MM.1S (cell line): ENCODE measurements around the gene ELFN1.

ENCODE experiments used
- DNase-seq: peaks from one replicate; pipeline ENCODE4 v3.0.0-alpha.2; 2015
- H2AFZ ChIP-seq: fragments of 300-600 bp; sonication (generic); 2 replicates; pipeline ENCODE4 v1.6.0; 2016; ENCODE audit warnings: antibody characterized with exemption, low read length
- H3F3A ChIP-seq: fragments of 300-600 bp; sonication (generic); 2 replicates; pipeline ENCODE4 v1.6.1; 2016; ENCODE audit warnings: mild to moderate bottlenecking, antibody characterized with exemption, low read length, moderate library complexity, mixed read lengths; ENCODE audit not compliant: insufficient read depth
- H3K27ac ChIP-seq: fragments of 300-600 bp; sonication (generic); 2 replicates; pipeline ENCODE4 v1.5.1; 2016; ENCODE audit warnings: mild to moderate bottlenecking, low read length
- H3K27me3 ChIP-seq: fragments of 300-600 bp; sonication (generic); replicated peaks from 2 replicates; pipeline ENCODE4 v1.6.0; 2016; ENCODE audit warnings: low read length; ENCODE audit not compliant: insufficient read depth
- H3K36me3 ChIP-seq: fragments of 300-600 bp; sonication (generic); replicated peaks from 2 replicates; pipeline ENCODE4 v1.6.1; 2016; ENCODE audit warnings: mild to moderate bottlenecking, low read length, mixed read lengths; ENCODE audit not compliant: insufficient read depth
- H3K4me1 ChIP-seq: fragments of 300-600 bp; sonication (generic); 2 replicates; pipeline ENCODE4 v1.6.1; 2016; ENCODE audit warnings: low read length, mixed read lengths
- H3K4me2 ChIP-seq: fragments of 300-600 bp; sonication (generic); 2 replicates; pipeline ENCODE4 v1.6.0; 2016; ENCODE audit warnings: low read depth, low read length
- H3K4me3 ChIP-seq: fragments of 300-600 bp; sonication (generic); 2 replicates; pipeline ENCODE4 v1.5.1; 2016; ENCODE audit warnings: low read length, mixed read lengths
- H3K79me2 ChIP-seq: fragments of 300-600 bp; sonication (generic); 2 replicates; pipeline ENCODE4 v1.6.1; 2016; ENCODE audit warnings: mixed run types, low read length, mixed read lengths
- H3K9ac ChIP-seq: fragments of 300-600 bp; sonication (generic); 2 replicates; pipeline ENCODE4 v1.6.1; 2016; ENCODE audit warnings: low read length, mixed read lengths
- H3K9me2 ChIP-seq: fragments of 300-600 bp; sonication (generic); replicated peaks from 2 replicates; pipeline ENCODE4 v1.6.1; 2016; ENCODE audit warnings: mild to moderate bottlenecking, low read length, mixed read lengths; ENCODE audit not compliant: insufficient read depth
- H3K9me3 ChIP-seq: fragments of 300-600 bp; sonication (generic); replicated peaks from 2 replicates; pipeline ENCODE4 v1.6.1; 2016; ENCODE audit warnings: mild to moderate bottlenecking, low read length, mixed read lengths; ENCODE audit not compliant: insufficient read depth
- H4K20me1 ChIP-seq: fragments of 300-600 bp; sonication (generic); 2 replicates; pipeline ENCODE4 v1.6.1; 2016; ENCODE audit warnings: mild to moderate bottlenecking, low read length, moderate library complexity, mixed read lengths; ENCODE audit not compliant: insufficient read depth
- CTCF ChIP-seq: fragments of 300-600 bp; sonication (generic); IDR thresholded peaks from 2 replicates; pipeline ENCODE4 v1.5.1; 2016; ENCODE audit warnings: antibody characterized with exemption, low read length, mixed read lengths
- EZH2 ChIP-seq: fragments of 300-600 bp; sonication (generic); optimal IDR thresholded peaks from 2 replicates; pipeline ENCODE3; 2017; ENCODE audit warnings: low read depth, mild to moderate bottlenecking, antibody characterized with exemption, low read length, mixed read lengths
- EZH2phosphoT487 ChIP-seq: fragments of 300-600 bp; sonication (generic); IDR thresholded peaks from 2 replicates; pipeline ENCODE4 v1.6.1; 2018; ENCODE audit warnings: antibody characterized with exemption, low read length

ELFN1 gene

GRCh38 chr7:1678081-1678543 lies 8.0 kb downstream of the ELFN1 start:
- no peak overlapping the region for H3K9ac ChIP-seq
- H3F3A ChIP-seq = no peaks in the 10 kb centered on the region
- no peaks in the 10 kb centered on the region for H3K79me2 ChIP-seq
- no peaks in the 10 kb centered on the region for H3K4me1 ChIP-seq
- no peaks in the 10 kb centered on the region for H3K9me3 ChIP-seq
- H3K27ac ChIP-seq = no peak overlapping the region
- DNase-seq = no peak
- no peaks in the 10 kb centered on the region for H3K36me3 ChIP-seq
- H3K9me2 ChIP-seq = no peaks in the 10 kb centered on the region
- TF ChIP-seq EZH2phosphoT487 = no peak
- TF ChIP-seq EZH2 = no peak
- TF ChIP-seq CTCF = no peak
- no peak overlapping the region for H3K4me3 ChIP-seq
- no peaks in the 10 kb centered on the region for H4K20me1 ChIP-seq
- no peak overlapping the region for H2AFZ ChIP-seq
- peaks cover 59% of the 10 kb centered on the region for H3K27me3 ChIP-seq
- H3K4me2 ChIP-seq = no peak overlapping the region

- TF ChIP-seq EZH2 (no peak), CTCF (no peak), EZH2phosphoT487 (no peak)
- no peak overlapping the region for H3K4me2 ChIP-seq
- no peaks in the 10 kb centered on the region for H3K9me2 ChIP-seq
- H4K20me1 ChIP-seq = no peaks in the 10 kb centered on the region
- H3K4me1 ChIP-seq = no peaks in the 10 kb centered on the region
- H3K27me3 ChIP-seq = peaks cover 64% of the 10 kb centered on the region
- no peaks in the 10 kb centered on the region for H3K79me2 ChIP-seq
- H2AFZ ChIP-seq = no peak overlapping the region
- H3K4me3 ChIP-seq = no peak overlapping the region
- H3F3A ChIP-seq = no peaks in the 10 kb centered on the region
- no peaks in the 10 kb centered on the region for H3K36me3 ChIP-seq
- no peak for DNase-seq
- no peaks in the 10 kb centered on the region for H3K9me3 ChIP-seq
- no peak overlapping the region for H3K9ac ChIP-seq
- H3K27ac ChIP-seq = no peak overlapping the region
Measured at GRCh38 chr7:1678571-1679325, 8.7 kb downstream of the ELFN1 start.

- no peak overlapping the region for H3K27ac ChIP-seq
- peaks cover 64% of the 10 kb centered on the region for H3K27me3 ChIP-seq
- H3K4me1 ChIP-seq = no peaks in the 10 kb centered on the region
- no peaks in the 10 kb centered on the region for H3F3A ChIP-seq
- TF ChIP-seq EZH2phosphoT487 (no peak), EZH2 (no peak), CTCF (no peak)
- DNase-seq = no peak
- H3K9me3 ChIP-seq = no peaks in the 10 kb centered on the region
- H3K4me2 ChIP-seq = no peak overlapping the region
- H3K9ac ChIP-seq = no peak overlapping the region
- no peak overlapping the region for H3K4me3 ChIP-seq
- no peak overlapping the region for H2AFZ ChIP-seq
- no peaks in the 10 kb centered on the region for H4K20me1 ChIP-seq
- no peaks in the 10 kb centered on the region for H3K79me2 ChIP-seq
- H3K9me2 ChIP-seq = no peaks in the 10 kb centered on the region
- H3K36me3 ChIP-seq = no peaks in the 10 kb centered on the region
Measured at GRCh38 chr7:1679326-1679965, 9.4 kb downstream of the ELFN1 start.
